ENCODE data around the gene NSD1.

The NSD1 gene

GRCh38 chr5:177264178-177264577 is 130.6 kb downstream of the NSD1 start:
- no peak overlapping the region for H3K27ac ChIP-seq
- TF ChIP-seq, protein P1, sequence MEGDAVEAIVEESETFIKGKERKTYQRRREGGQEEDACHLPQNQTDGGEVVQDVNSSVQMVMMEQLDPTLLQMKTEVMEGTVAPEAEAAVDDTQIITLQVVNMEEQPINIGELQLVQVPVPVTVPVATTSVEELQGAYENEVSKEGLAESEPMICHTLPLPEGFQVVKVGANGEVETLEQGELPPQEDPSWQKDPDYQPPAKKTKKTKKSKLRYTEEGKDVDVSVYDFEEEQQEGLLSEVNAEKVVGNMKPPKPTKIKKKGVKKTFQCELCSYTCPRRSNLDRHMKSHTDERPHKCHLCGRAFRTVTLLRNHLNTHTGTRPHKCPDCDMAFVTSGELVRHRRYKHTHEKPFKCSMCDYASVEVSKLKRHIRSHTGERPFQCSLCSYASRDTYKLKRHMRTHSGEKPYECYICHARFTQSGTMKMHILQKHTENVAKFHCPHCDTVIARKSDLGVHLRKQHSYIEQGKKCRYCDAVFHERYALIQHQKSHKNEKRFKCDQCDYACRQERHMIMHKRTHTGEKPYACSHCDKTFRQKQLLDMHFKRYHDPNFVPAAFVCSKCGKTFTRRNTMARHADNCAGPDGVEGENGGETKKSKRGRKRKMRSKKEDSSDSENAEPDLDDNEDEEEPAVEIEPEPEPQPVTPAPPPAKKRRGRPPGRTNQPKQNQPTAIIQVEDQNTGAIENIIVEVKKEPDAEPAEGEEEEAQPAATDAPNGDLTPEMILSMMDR (conservative IDR thresholded peaks at IDR 0.05) = no peak

DNA sequence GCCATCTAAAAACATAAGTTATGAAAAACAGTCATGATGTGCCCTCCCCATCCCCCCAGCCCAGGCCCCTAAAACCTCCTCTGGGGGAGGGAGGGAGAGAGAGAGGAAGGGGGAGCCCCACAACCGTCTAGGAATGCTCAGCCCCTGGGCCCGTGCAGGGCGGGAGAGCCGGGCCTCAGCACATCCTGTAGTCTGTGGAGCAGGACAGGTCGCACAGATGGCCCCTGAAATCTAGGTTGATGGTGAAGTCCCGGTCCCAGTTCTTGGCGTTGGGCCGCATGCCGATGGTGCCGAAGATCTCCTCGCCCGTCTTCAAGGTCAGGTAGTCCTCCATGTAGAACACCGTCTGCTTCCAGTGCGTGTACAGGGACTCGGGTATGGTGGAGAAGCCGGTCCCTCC is 131.8 kb downstream of the NSD1 start:
- TF ChIP-seq, protein P1 (conservative IDR thresholded peaks at IDR 0.05) = no peak
- H3K27ac ChIP-seq = no peak overlapping the region

DNA sequence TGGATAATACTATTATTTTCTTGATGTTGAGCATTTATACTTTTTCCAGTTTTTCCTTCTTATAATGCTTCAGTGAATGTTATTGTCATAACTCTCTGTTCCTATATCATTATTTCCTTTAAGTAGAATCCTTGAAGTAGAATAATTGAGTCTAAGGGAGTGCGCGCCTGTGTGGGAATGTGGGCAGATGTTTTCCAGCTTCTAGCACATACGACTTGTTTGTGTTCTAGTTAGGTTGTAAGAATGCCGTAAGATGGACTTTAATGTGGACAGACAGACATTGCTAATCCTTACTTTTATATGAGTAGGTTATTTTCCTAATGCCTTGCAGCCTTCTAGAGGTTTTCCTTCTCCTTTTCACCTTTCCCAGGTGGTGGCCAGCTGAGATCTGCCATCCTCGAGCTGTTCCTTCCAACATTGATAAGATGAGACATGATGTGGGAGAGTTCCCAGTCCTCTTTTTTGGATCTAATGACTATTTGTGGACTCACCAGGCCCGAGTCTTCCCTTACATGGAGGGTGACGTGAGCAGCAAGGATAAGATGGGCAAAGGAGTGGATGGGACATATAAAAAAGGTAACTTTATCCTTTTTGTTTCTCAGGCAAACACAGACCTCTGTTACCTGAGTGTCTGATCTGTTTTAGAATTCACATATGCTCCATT is 135.8 kb downstream of the NSD1 start:
- H3K27ac ChIP-seq = no peak overlapping the region
- TF ChIP-seq, protein P1 (conservative IDR thresholded peaks at IDR 0.05) = no peak

DNA sequence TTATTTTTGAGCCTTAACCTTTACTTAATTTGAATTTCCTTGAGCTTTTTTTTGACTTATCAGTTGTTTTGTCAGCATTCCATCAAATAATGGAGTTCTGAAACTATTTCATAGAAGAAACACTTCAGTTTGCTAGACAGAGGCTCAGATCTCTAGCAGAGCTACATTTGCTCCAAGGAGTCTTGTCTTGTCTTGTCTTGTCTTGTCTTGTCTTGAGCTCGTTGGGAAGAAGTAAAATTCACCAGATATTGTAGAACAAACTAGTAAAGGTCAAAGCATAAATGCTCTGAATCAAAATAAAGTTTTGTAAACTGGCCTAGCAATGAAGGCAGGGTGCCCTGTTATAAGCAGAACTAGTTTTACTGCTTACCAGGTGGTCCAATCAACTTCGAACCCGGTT is 136.4 kb downstream of the NSD1 start:
- TF ChIP-seq, protein P1 (conservative IDR thresholded peaks at IDR 0.05) = no peak

GRCh38 chr5:177270653-177271052 is 137.1 kb downstream of the NSD1 start:
- no peak overlapping the region for H3K27ac ChIP-seq
- TF ChIP-seq, protein P1 (conservative IDR thresholded peaks at IDR 0.05) = no peak

More for the DNA sequence above, 136.4 kb downstream of the NSD1 start:
- no peak overlapping the region for H3K27ac ChIP-seq

DNA sequence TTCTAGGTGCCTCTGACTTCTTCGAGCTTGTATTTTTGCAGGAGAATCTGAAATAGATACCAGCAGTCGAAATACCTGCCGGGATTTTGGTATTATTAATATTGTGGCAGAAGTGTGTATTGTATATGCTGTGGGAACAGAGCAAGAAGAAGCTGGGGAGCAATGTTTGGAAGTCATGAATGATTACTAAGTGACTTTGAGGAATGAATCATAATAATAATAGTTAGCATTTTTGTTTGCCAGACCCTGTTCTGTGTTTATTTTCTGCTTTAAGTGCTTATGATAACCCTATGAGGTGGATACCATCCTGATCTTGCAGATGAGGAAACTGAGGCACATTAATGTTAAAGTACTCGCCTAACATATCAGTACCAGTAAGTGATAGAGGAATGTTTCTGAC is 137.5 kb downstream of the NSD1 start:
- TF ChIP-seq, protein P1 (conservative IDR thresholded peaks at IDR 0.05) = no peak
- no peak overlapping the region for H3K27ac ChIP-seq

- TF ChIP-seq, protein P1 (conservative IDR thresholded peaks at IDR 0.05) = no peak
- H3K27ac ChIP-seq = no peak overlapping the region
Measured at GRCh38 chr5:177275883-177276282, 142.3 kb downstream of the NSD1 start.
